Panc1 (cell line): ENCODE results near the gene CTXN1.

Source experiments
- TCF7L2 ChIP-seq: IDR thresholded peaks from 2 replicates; pipeline ENCODE4 v1.6.1; 2011; ENCODE audit warnings: mild to moderate bottlenecking, low read depth, low read length, inconsistent platforms
- TF ChIP-seq, protein P1 (sequence below): fragments of 450-650 bp; IDR thresholded peaks from 2 replicates; pipeline ENCODE4 v1.5.1; 2017; ENCODE audit warnings: mild to moderate bottlenecking

DNA sequence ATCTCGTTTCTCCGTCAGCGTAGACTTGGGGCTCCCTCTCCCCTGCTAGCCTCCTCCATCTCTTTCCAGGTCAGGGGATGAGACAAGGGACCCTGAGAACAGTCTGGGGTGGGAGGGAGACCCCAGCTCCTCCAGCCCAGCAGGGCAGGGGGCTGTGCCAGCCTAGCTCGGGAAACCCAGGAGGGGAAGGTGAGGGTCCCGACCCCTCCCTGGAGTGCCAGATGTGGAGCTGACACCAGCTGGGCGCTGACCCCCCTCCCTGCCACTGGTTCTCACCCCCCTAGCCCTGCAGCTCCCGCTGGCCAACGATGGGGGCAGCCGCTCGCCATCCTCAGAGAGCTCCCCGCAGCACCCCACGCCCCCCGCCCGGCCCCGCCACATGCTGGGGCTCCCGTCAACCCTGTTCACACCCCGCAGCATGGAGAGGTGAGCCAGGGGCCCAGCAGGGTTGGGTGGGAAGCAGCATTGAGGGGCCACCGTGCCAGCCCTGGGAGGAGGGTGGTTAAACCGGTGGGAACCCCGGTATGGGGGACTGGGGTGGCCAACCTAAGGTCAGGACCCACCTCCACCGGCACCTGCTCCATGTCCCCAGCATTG, 16.4 kb downstream of the CTXN1 start:
- TF ChIP-seq TCF7L2, result no peak
- TF ChIP-seq, protein P1, sequence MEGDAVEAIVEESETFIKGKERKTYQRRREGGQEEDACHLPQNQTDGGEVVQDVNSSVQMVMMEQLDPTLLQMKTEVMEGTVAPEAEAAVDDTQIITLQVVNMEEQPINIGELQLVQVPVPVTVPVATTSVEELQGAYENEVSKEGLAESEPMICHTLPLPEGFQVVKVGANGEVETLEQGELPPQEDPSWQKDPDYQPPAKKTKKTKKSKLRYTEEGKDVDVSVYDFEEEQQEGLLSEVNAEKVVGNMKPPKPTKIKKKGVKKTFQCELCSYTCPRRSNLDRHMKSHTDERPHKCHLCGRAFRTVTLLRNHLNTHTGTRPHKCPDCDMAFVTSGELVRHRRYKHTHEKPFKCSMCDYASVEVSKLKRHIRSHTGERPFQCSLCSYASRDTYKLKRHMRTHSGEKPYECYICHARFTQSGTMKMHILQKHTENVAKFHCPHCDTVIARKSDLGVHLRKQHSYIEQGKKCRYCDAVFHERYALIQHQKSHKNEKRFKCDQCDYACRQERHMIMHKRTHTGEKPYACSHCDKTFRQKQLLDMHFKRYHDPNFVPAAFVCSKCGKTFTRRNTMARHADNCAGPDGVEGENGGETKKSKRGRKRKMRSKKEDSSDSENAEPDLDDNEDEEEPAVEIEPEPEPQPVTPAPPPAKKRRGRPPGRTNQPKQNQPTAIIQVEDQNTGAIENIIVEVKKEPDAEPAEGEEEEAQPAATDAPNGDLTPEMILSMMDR, result no peak
